Putamen (tissue), 1 donor: Measurements from ENCODE around the gene TNFAIP8L1.
"Not testable (repeated sequence)": the region's sequence is repeated elsewhere in the genome, so short reads cannot be mapped to it uniquely, and the experiment has no call there.

ENCODE experiments used
- DNase-seq: peaks from one replicate; pipeline ENCODE4 v3.0.0-alpha.2; 2016; ENCODE audit warnings: low spot score

TNFAIP8L1 gene

DNA sequence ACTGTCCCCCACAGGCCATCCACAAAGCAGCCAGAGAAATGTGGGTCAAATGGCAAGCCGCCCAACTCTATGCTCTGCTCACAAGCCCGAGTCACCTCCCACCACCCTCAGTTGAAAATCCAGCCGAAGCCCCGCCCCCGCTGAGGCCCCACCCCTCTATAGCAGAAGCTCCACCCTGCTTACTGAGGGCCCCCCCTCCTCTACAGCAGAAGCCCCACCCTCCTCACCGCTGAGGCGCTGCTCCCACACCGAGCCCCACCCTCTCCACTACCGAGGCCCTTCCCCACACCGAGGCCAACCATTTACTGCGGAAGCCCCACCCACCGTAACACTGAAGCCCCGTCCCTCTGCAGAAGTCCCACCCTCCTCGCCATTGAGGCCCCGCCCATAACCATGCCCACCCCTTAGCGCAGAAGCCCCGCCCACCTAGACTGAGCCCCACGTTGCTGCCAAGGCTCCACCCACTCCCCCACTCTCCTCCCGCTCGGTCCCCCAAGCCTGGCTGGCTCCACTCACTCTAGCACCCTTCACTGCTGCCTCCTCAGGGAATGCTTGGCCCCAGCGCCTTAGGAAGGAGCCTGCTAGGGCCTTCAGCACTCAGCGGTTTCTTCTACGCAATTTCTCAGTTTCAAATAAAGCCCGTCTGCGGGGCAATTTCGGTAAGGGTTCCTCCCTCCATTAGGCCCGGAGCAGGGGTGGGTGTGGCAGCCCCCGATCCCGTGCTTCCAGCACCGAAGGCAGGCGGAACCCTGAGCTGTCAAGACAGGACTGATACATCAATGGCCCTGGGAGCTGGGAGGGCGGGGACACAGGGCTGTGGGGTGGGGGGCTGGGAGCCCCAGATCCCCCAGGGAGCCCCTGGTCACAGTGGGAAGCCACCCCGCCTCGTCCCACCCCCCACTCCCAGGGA is 39.8 kb downstream of the TNFAIP8L1 start:
- no peak for DNase-seq

DNA sequence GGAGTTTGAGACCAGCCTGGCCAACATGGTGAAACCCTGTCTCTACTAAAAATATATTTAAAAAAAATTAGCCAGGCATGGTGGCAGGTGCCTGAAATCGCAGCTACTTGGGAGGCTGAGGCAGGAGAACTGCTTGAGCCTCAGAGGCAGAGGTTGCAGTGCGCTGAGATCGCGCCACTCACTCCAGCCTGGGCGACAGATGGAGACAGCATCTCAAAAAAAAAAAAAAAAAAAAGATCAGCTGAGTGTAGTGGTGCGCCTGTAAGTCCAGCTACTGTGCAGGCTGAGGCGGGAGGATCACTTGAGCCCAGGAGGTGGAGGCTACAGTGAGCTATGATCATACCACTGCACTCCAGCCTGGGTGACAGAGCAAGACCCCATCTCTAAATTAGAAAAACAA is 40.7 kb downstream of the TNFAIP8L1 start:
- not testable (repeated sequence) for DNase-seq

DNA sequence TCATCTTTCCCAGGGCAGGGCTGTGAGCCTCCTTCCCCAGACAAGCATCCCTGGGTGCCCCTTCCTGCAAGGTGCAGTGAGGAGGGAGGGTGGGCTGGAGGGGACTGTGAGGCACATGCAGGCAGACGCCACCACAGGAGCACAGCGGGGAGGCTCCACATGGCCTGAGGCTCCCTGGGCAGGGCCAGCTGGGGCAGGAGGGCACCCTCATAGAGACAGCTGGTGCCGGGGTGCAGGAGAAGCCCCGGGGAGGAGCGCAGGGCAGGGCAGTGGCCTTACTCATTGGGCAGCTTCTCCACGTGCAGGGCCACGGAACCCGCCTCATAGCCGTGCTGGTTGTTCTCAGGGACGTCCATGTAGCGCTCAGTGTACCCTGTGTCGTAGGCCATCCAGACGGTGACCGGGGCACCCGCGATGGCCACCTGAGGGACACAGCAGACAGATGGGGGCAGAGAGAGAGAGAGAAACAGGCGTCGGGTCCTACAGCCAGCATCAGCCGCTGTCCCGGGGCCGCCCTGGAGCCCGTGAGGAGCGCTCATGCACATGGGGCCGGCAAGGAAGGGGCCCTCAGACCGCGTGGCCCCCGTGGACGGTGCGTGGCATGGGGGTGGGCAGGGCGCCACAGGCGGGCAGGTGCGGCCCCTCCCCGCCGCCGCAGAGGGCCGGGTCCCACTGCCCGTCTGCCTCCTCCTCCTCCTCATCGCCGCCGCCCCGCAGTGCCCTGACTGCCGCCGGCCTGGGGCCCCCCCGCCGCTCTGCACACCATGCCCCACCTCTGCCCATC is 43.3 kb downstream of the TNFAIP8L1 start:
- DNase-seq: no peak

DNA sequence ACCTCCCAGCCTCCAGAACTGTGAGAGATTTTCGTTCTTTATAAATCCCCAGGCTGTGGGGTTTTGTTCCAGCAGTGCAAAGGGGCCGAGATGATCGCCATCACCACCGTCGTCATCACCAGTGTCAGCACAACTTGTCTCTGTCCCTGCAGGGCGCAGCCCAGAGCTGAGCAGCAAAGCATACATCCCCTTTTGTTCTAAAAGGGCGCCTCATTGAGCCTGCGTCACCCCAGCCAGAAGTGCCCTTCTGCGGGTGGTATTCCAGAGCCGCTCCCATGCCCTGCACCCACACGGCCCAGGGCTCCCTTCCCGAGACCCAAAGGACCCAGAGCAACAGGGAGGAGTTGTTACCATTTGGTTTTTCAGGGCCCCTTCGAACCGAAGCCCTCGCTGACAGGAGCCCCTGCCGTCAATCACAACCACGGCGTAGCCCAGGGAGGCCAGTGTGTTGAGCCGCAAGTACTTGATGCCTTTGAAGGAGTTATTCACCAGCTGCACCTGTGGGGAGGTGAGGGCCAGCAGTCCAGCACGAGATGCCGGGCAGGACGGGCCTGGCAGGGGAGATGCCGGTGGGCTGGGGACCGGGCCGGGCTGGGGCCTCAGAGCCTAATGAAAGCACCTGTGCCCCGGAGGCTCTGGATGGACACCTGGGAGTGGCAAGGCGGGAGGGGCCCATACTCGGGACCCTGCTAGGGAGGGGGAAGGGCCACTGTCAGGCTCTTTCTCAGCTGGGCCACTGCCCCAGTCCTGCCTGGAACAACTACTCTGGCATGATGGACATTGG is 45.2 kb downstream of the TNFAIP8L1 start:
- no peak for DNase-seq

DNA sequence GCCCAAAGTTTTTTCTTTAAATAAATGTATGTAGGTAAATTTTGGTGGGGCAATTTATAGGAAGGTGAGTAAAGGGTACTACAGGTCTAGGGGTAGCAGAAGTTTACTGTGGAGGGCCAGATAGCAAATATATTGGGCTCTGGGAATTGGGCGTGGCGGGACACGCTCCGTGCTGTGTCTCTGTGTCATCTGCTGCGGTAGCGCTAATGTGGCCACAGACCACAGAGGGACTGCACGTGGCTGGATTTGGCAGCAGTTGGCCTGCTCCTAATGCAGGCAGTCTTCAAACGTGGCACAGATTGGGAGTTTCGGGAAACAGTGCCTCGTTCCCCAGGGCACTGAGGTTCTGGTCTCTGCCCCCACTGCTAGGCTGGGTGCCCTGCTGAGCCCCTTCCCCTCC is 47.4 kb downstream of the TNFAIP8L1 start:
- no peak for DNase-seq

DNA sequence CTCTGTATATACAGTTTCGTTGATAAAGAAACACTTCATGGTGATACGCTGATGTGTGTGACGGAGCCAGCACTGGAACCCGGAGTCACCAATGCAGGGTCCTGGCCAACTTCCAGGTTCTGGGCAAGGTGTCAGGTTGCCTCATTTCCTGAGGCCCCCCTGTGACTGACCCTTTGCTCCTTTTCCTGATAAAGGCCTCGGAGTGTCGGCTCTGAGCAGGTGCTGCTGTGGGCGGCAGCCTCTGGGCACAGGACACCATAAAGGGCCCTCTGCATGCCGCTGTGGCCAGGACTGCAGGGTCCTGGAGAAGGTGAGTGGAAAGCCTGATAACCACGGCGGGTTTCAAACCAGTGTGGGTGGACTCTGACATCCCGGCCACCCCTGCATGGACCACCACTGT is 48.1 kb downstream of the TNFAIP8L1 start:
- DNase-seq: no peak

DNA sequence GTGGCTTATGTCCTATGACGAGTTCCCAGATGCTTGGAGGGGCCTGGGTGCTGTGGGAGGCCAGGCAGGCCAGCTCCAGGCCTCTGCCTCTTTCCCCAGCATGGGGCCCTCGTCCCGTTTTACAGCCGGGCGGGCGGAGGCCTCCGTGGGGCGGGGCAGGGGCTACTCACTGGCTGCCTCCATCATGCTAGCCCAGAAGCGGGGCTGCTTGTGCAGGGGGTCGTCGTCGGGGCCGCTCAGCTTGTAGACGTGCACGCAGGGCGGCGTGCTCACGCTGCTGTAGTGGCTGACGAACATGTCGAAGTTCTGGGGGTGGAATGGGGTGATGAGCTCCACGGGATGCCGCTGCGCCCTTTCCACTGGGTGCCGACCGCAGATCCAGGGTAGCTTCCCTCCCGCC is 49.3 kb downstream of the TNFAIP8L1 start:
- DNase-seq: no peak

DNA sequence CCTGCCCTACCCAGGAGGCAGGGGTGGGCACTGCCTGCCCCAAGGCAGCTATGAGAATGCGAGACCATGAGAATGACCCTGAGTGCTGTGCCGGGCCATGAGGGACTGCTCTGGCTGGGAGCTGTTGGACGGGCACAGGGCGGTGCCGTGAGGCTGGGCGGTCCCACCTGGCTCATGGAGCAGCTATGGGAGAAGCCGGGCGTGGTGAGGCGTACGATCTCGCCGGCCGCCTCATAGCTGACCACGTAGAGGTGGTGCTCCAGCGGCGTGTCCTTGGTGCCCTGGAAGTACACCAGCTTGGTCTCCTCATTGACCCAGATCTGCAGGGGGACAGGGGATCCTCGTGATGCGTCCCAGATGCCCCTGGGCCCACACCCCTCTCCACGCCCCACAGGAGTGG is 50.1 kb downstream of the TNFAIP8L1 start:
- DNase-seq: no peak

DNA sequence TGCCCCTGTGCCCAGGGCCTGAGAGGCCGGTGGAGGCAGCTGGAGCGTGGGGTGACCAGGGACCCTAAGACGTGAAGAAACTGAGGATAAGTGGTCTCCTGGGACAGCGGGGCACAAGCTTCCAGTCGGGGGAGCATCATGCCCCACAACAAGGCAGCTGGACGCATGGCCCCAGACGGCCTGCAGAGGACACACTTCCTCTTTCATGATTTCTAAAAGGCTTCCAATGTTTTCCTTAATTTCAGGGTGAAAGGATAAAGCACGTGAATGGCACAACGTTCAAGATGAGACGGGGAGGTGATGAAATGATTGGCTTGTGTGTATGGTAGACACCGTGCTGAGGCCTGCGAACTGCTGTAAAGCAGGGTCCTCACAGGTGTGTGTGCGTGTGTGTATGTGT is 51.0 kb downstream of the TNFAIP8L1 start:
- DNase-seq: no peak

DNA sequence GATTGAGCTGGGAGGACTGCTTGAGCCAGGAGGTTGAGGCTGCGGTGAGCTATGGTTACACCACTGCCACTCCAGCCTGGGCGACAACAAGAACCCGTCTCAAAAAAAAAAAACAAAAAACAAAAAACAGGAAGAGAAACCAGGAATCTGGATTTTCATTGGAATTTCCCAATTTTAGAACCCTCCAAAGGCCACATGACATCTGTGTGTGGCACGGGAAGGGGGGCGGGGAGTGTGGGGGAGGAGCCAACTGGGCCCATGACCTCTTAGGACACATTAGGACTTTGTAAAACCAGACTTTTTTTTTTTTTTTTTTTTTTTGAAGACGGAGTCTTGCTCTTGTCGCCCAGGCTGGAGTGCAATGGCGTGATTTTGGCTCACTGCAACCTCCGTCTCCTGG is 52.1 kb downstream of the TNFAIP8L1 start:
- DNase-seq: no peak

DNA sequence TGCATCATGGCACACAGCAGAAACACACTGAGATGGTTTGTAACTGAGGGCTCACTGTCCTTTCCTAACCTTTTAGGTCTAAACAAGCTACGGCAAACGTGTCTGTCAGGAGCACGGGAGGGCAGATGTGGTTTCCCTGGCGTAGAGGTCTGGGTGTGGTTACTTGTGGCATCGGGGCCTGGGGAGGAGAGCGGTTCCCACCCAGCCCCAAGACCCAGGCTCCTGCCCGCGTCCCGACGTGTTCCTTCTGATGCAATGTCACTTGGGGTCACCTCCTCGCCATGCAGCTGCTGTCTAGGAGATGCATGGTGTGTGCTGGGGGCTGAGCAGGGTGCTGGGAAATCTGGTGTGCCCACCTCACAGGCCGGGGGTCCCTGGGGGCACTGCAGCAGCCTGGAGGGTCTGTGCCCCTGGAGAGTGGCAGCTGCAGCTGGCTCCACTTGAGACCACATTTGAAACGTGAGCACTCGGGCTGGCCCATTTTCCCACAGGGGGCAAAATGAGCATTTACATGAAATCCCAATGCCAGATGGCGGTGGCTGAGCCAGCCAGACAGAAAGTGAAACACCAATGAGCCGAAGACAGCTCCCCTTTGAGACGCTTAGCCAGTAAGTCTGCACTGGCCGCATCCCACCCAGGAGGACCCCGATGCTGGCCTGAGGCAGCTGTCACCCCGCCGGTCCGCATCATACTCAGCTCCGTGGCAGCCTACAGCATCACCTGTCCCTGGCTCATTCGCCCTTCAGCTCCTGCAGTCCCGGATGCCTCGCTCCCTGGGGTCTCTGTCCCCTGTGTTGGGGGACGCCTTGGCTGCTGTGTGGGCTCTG is 53.1 kb downstream of the TNFAIP8L1 start:
- DNase-seq: no peak

DNA sequence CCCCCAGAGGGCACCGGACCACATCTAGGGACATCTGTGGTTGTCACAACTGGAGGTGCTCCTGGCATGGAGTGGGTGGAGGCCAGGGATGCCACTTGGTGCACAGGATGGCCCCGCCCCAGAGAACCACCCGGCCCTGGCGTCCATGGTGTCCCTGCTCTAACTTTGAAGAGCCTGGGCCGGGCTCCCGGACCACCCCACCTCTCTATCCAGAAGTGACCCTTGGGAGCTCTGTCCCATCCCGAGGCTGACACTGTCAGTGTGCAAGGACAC is 53.7 kb downstream of the TNFAIP8L1 start:
- no peak for DNase-seq

DNA sequence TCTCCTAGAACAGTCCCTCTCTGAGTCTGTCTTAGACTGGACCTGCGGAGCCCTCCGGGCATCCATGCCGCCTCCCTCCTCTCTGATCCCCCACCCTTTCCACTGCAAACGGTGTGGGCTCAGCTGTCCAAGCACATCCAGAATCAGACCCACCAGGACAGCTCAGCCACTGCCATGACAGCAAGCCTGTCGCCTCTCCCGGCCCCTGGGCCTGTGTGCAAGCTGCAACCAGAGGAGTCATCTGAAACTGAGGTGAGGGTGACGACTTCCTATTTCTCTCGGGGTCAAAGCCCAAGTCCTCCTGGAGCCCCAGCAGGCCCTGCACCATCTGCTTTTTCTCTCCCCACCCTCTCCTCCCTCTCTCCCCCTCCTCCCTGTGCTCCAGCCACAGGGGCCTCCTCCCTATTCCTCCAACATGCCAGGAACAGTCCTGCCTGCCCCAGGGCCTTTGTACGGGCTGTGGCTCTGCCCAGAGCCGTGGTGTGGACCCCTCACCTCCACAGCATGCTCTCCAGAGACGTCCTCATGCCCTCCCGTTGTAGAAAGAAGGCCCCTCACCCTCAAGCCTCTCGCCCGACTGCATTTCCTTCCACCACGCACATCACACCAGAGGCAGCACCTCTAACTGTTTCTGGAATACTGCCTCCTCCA is 54.3 kb downstream of the TNFAIP8L1 start:
- DNase-seq: no peak

DNA sequence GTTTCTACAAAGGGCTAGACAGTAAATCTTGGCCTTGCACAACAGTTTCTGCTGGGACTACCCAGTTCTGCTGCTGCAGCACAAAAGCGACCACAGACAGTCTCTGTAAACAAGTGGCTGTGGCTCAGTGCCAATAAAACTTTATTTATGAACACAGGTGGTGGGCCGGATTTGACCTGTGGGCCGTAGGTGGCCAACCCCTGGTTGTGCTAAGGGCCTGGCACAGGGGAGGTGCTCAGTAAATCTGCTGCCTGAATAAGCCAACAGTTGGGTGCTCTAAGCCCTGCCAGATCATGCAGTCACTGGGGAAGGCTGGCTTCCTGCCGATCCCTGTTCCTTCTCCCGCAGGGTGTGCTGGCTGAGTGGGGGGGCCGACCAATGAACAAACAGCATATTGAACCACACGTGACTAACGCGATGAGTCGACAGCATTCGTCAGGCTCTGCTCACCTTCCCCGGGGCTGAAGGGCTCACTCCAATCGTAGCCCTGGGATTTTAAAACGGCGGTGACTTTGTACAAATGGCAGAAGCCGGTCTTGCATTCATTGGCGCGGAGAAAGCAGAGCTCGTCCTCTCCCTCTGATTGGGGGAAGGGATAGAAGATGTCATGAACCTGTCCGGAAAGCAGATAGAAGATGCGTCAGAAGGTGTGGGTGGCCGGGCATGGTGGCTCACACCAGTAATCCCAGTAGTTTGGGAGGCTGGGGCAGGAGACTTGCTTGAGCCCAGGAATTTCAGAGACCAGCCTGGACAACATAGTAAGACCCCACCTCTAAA is 55.1 kb downstream of the TNFAIP8L1 start:
- peak; percentile 34 for DNase-seq

DNA sequence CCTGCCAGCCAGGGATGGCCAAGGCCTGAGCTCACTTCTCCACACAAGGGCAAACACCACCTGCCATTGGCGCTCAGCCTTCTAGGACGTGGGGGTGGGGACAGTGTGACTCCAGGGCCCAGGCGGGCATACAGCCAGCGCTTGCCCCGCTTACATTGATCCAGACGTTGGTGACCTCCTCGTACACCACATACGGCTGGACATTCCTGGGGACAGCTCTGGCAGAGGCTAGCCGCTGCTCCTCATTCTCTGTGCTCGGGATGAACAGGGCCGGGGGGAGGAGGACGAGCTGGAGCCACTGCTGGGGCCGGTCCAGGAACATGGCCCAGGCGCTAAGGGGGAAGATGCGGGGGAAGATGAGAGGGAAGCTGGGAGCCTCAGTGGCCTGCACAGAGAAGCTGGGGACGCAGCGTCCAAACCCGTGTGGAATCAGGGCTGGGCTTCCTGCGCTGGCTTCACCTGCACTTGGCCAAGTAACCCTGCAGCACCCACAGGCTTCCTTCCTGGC is 56.0 kb downstream of the TNFAIP8L1 start:
- DNase-seq: no peak

DNA sequence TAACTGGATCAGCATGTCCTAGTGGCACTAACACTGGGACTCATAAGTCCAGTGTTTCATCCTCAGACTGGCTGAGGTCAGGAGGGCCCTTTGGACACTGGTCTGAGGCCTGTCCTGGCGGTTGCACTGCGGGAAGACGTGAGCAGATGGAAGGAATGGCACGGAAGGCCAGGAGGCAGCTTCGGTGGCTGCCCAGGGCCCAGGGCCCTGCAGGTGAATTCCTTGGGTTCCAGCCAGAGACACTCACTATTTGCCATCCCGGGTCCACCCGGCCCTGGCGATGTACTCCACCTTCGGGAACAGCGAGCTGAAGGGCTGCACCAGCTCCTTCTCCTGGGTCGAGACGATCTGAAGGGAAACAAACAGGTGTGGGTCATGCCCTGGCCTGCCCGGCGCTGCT is 58.0 kb downstream of the TNFAIP8L1 start:
- DNase-seq: no peak

DNA sequence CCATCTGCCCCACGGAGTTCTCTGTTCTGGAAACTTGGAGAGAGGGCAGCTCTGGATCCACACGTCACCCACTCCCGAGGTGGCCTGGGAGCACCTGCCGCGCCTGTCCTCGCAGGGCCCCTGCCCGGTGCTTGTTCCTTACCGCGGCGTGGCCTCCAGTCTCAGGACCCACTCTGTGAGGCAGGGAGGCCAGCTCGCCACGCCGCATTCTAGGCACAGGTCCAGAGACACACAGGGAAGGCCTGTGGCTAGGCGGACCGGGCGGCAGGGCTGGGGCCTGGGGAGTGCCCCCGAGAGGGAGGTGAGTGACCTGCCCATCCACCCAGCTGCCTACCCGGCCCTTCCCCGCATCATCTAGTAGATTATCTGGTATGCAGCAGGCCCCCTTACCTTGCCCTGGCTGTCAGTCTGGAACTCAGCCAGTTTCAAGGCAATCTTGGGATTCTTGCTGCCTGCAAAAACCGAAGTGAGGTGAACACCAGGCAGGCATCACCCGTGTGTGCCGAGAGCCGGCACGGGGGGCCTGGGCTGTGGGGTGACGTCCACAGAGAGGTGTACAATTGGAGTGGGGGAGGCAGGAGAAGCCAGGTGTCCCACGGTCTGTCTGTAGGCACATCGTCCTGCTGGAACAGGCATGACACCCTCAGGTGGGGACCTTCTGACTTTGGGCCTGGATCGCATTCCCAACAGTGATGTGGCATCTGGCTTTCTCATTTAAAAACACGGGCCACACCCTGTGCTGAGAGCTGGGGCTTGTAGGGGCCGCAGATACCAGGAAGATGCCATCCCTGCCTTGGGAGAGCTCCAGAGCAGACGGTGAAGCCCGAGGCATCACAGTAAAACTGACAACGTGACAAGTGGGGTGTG is 60.7 kb downstream of the TNFAIP8L1 start:
- DNase-seq: no peak

DNA sequence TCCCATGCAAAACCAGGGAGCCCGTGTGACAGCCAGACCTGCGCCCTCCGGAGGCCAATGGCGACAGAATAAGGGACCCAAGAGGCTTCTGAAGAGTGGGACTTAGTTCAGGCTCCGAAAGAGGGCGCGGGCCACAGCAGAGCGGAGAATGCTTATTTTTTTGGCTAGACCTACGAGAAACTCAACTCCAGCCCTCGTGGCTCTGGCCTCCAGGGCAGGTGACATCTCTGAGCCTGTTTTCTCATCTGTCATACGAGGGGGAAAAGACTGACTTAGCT is 61.3 kb downstream of the TNFAIP8L1 start:
- no peak for DNase-seq

DNA sequence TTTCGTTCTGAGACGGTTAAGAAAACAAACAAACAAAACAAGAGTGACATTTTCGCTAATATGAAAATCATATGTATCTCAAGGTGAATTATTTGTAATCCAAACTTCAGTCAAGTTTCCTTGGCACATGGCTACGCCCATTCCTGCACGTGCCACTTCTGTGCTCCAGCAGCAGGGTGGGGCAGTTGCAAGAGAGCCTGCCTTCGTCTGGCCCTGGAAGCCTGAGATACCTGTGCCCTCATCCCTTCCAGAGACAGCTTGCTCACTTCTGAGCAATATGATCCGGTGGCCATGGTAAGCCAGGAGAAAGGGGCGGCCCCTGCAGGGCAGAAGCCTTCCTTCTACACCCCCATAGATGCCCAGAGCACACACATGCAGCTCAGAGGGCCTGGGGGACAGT is 62.2 kb downstream of the TNFAIP8L1 start:
- DNase-seq: no peak

DNA sequence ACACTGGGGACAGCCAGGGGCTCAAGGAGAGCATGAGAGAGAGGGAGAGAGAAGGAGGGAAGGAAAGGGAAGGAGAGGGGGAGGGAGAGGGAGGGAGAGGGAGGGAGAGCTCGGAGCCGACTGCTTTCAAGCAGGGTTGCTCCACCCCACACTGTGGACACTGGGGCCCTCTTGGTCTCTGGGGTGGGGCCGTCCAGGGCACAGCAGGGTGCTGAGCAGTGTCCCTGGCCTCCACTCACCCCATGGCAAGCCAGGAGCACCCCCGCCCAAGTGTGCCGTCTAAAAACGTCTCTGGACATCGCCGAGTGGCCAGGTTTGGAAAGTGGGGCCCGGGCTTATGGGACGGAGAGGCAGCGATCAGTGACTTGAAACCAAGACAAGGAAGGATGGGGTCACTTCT is 63.4 kb downstream of the TNFAIP8L1 start:
- DNase-seq: no peak
